Esophagus muscularis mucosa (tissue), 3 donors: ENCODE measurements around the gene PCK1.

Experiments used
- POLR2A ChIP-seq: fragments of 450-650 bp; IDR thresholded peaks from one replicate; pipeline ENCODE4 v1.6.1; 2017; ENCODE audit warnings: antibody characterized with exemption, moderate library complexity, mild to moderate bottlenecking, low read depth
- TF ChIP-seq, protein P1 (sequence below), 3 experiments: fragments of 200-600 bp in 2 of 3; fragments of 450-650 bp in 1 of 3; sonication (generic) in 2 of 3; IDR thresholded peaks; one replicate each; pipeline ENCODE4 v1.5.1; 2017 to 2019; ENCODE audit warnings: antibody characterized with exemption in 3 of 3, mild to moderate bottlenecking in 2 of 3, moderate library complexity in 1 of 3

DNA sequence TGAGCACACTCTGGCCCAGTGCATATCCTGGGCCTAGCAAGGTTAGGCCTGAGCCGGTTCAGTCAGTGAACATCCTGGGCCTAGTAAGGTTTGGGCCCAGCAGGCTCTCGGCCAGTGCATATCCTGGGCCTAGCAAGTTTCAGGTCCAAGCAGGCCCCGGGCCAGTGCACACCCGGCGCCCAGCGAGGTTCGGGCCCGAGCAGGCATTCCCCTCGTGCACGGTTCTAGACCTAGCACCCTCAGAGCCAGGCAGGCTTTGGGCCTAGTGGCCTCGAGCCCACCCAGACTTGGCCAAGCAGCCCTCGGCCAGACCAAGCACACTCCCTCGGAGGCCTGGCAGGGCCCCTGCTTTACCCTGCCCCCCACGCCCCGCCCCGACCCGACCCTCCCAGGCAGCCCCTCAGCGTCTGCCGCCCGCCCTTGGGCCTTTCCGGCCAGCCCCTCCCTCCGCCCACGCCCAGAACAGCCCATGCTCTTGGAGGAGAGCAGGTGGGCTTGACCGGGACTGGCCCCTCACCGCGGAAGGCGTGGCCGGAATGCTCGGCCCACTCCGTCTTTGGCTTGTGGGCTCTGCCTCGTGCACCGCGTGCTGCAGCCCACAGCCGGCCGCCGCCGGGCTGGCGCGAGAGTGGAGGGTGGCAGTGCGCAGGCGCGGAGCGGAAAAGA is 36.3 kb upstream of the PCK1 start, which contains the start of gene CTCFL:
- TF ChIP-seq, protein P1, sequence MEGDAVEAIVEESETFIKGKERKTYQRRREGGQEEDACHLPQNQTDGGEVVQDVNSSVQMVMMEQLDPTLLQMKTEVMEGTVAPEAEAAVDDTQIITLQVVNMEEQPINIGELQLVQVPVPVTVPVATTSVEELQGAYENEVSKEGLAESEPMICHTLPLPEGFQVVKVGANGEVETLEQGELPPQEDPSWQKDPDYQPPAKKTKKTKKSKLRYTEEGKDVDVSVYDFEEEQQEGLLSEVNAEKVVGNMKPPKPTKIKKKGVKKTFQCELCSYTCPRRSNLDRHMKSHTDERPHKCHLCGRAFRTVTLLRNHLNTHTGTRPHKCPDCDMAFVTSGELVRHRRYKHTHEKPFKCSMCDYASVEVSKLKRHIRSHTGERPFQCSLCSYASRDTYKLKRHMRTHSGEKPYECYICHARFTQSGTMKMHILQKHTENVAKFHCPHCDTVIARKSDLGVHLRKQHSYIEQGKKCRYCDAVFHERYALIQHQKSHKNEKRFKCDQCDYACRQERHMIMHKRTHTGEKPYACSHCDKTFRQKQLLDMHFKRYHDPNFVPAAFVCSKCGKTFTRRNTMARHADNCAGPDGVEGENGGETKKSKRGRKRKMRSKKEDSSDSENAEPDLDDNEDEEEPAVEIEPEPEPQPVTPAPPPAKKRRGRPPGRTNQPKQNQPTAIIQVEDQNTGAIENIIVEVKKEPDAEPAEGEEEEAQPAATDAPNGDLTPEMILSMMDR (IDR thresholded peaks at IDR 0.05) = no peak
- no peak for TF ChIP-seq POLR2A
